ENCODE measurements around the gene NDRG4.
"Not testable (repeated sequence)": the region's sequence is repeated elsewhere in the genome, so short reads cannot be mapped to it uniquely, and the experiment has no call there.

- not testable (repeated sequence) for TF ChIP-seq CTCF (conservative IDR thresholded peaks at IDR 0.05 in 1 of 2, IDR thresholded peaks at IDR 0.05 in 1 of 2; ENCODE audit: low read depth in 1 of 2, low read length in 2 of 2); EZH2 (IDR thresholded peaks at IDR 0.05; ENCODE audit: low read length, missing control alignments)
Observed at GRCh38 chr16:58490539-58490938, 9.4 kb upstream of the NDRG4 start.
